ENCODE measurements around the gene PDCD6IP.

DNA sequence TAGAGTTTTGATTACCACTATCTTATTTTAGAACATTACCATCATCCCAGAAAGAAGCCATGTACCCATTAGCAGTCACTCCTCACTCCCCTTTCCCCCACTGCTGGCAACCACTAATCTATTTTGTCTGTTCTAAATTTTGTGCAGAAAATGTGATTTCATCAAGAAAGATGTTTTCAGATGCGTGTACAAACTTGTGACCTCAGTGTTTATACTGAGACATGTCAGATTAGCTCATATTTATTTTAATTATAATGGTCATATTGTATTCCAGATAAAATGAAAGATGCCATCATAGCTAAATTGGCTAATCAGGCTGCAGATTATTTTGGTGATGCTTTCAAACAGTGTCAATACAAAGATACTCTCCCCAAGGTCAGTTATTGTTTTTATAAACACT, 27.8 kb downstream of the PDCD6IP start:
- TF ChIP-seq EHMT2 (IDR thresholded peaks at IDR 0.05; ENCODE audit: borderline replicate concordance, low read depth, low read length) (no peak), MXI1 (IDR thresholded peaks at IDR 0.05; ENCODE audit: borderline replicate concordance, low read depth, low read length) (no peak)
- TF ChIP-seq, protein P1, sequence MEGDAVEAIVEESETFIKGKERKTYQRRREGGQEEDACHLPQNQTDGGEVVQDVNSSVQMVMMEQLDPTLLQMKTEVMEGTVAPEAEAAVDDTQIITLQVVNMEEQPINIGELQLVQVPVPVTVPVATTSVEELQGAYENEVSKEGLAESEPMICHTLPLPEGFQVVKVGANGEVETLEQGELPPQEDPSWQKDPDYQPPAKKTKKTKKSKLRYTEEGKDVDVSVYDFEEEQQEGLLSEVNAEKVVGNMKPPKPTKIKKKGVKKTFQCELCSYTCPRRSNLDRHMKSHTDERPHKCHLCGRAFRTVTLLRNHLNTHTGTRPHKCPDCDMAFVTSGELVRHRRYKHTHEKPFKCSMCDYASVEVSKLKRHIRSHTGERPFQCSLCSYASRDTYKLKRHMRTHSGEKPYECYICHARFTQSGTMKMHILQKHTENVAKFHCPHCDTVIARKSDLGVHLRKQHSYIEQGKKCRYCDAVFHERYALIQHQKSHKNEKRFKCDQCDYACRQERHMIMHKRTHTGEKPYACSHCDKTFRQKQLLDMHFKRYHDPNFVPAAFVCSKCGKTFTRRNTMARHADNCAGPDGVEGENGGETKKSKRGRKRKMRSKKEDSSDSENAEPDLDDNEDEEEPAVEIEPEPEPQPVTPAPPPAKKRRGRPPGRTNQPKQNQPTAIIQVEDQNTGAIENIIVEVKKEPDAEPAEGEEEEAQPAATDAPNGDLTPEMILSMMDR (CRISPR knock-in tag; IDR thresholded peaks at IDR 0.05): no peak
